Muscle layer of colon (tissue), 2 donors: ENCODE measurements around the gene CTIF.

Experiments used
- H3K27ac ChIP-seq: one replicate; pipeline ENCODE4 v1.7.0; 2013; ENCODE audit warnings: low read depth, mild to moderate bottlenecking, low read length, moderate library complexity
- H3K27me3 ChIP-seq, 2 donors: one replicate each; pipeline ENCODE4 v1.7.0; 2013; ENCODE audit warnings: low read length in 2 of 2, mild to moderate bottlenecking in 2 of 2; ENCODE audit not compliant: insufficient read depth in 2 of 2, control insufficient read depth in 1 of 2
- H3K36me3 ChIP-seq: one replicate; pipeline ENCODE4 v1.7.0; 2013; ENCODE audit warnings: mild to moderate bottlenecking, low read length; ENCODE audit not compliant: insufficient read depth
- H3K4me1 ChIP-seq: one replicate; pipeline ENCODE4 v1.7.0; 2013; ENCODE audit warnings: mild to moderate bottlenecking, low read length; ENCODE audit not compliant: insufficient read depth
- H3K4me3 ChIP-seq, 2 donors: one replicate each; pipeline ENCODE4 v1.7.0; 2013; ENCODE audit warnings: low read length in 2 of 2, low read depth in 1 of 2, mild to moderate bottlenecking in 1 of 2, moderate library complexity in 1 of 2
- H3K9ac ChIP-seq: one replicate; pipeline ENCODE4 v1.7.0; 2013; ENCODE audit warnings: low read length
- H3K9me3 ChIP-seq: one replicate; pipeline ENCODE4 v1.7.0; 2013; ENCODE audit warnings: mild to moderate bottlenecking, low read length
- donor health status: abdominal sarcoma.
- donor health status: Adenocarcinoma of cecum.

Gene CTIF

GRCh38 chr18:48750485-48751175, 211.8 kb downstream of the CTIF start:
- H3K27me3 ChIP-seq: no peaks in the 10 kb centered on the region
- no peaks in the 10 kb centered on the region for H3K9me3 ChIP-seq
- no peak overlapping the region for H3K4me3 ChIP-seq
- H3K36me3 ChIP-seq: no peaks in the 10 kb centered on the region
- no peak overlapping the region for H3K27ac ChIP-seq
- H3K9ac ChIP-seq: no peak overlapping the region
- peaks cover 12% of the 10 kb centered on the region for H3K4me1 ChIP-seq

GRCh38 chr18:48751727-48752468, 213.1 kb downstream of the CTIF start:
- H3K9ac ChIP-seq: no peak overlapping the region
- H3K27ac ChIP-seq: no peak overlapping the region
- no peaks in the 10 kb centered on the region for H3K27me3 ChIP-seq

DNA sequence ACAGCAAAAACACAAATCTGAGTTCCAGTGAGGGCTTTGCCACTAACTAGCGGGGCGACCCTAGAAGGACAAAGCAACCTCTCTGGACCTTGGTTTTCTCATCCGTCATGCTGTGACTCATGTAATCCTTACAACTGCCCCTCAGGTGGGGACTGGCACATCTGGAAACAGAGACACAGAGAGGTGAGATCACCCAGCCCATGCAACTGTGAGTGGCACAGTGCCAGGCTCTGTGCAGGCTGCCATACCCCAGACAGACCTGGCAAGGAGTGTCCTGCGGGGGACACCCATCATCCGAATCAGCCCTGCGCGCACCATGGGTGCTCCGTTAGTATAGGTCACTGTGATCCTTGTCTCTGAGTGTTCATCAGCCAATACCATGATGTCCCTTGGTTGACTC, 213.6 kb downstream of the CTIF start:
- no peak overlapping the region for H3K27ac ChIP-seq
- H3K9me3 ChIP-seq: no peaks in the 10 kb centered on the region
- H3K4me1 ChIP-seq: peaks cover 12% of the 10 kb centered on the region

More at GRCh38 chr18:48751727-48752468, 213.1 kb downstream of the CTIF start:
- Histone ChIP-seq H3K4me1 (peaks cover 12% of the 10 kb centered on the region), H3K36me3 (no peaks in the 10 kb centered on the region), H3K9me3 (no peaks in the 10 kb centered on the region), H3K4me3 (no peak overlapping the region)

DNA sequence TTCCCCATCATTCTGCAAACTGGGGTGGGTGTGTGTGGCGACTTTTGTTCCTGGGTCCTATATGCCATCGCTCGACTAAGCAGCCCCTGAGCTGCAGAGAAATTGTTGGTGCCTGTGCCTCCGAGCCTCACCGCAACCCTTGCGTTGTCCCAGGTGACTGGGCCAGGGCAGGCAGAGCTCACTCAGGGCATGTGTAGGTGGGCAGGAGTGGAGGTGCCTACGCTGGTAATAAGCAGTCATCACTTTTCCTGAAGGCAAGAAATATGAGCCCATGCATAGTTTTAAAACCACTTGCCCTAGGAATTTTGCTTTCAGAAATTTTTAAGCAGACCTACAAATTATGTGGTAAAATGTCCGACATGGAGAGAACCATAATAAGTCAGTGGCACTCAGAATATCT, 214.1 kb downstream of the CTIF start:
- Histone ChIP-seq H3K9ac (no peak overlapping the region), H3K4me1 (peaks cover 12% of the 10 kb centered on the region), H3K36me3 (no peaks in the 10 kb centered on the region), H3K4me3 (no peak overlapping the region), H3K27me3 (no peaks in the 10 kb centered on the region), H3K9me3 (no peaks in the 10 kb centered on the region), H3K27ac (no peak overlapping the region)

More for the DNA sequence above, 213.6 kb downstream of the CTIF start:
- H3K36me3 ChIP-seq: no peaks in the 10 kb centered on the region
- no peaks in the 10 kb centered on the region for H3K27me3 ChIP-seq
- no peak overlapping the region for H3K9ac ChIP-seq
- no peak overlapping the region for H3K4me3 ChIP-seq

- Histone ChIP-seq H3K36me3 (no peaks in the 10 kb centered on the region), H3K27me3 (no peaks in the 10 kb centered on the region), H3K9ac (no peak overlapping the region), H3K27ac (no peak overlapping the region), H3K4me3 (no peak overlapping the region), H3K9me3 (no peaks in the 10 kb centered on the region), H3K4me1 (peaks cover 12% of the 10 kb centered on the region)
Measured at GRCh38 chr18:48753691-48754090, 214.9 kb downstream of the CTIF start.

DNA sequence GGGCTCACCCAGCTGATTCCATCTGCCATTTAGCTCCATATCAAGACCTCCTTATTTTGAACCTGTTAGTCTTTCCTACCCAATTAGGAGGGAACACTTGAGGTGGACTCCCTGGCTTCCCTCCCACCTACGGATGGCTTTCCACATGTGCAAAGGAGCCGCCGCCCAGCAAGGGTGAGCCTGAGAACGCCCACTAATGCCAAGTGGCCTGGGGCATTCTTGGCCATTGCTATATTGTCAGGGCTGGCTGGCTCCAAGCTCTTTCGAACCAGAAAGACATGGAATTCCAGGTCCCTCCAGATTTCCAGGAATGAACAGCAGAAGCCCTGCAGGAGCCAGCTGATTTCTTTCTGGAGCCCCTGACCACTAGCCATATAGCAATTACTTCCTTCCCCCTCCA, 215.7 kb downstream of the CTIF start:
- Histone ChIP-seq H3K9ac (no peak overlapping the region), H3K9me3 (no peaks in the 10 kb centered on the region), H3K27me3 (no peaks in the 10 kb centered on the region), H3K27ac (no peak overlapping the region), H3K36me3 (no peaks in the 10 kb centered on the region), H3K4me3 (no peak overlapping the region), H3K4me1 (peaks cover 8% of the 10 kb centered on the region)

- no peaks in the 10 kb centered on the region for H3K27me3 ChIP-seq
- H3K4me1 ChIP-seq: peaks cover 4% of the 10 kb centered on the region
- H3K27ac ChIP-seq: no peak overlapping the region
- H3K4me3 ChIP-seq: no peak overlapping the region
- no peak overlapping the region for H3K9ac ChIP-seq
- no peaks in the 10 kb centered on the region for H3K36me3 ChIP-seq
- H3K9me3 ChIP-seq: no peaks in the 10 kb centered on the region
Measured at GRCh38 chr18:48754993-48755473, 216.2 kb downstream of the CTIF start.

DNA sequence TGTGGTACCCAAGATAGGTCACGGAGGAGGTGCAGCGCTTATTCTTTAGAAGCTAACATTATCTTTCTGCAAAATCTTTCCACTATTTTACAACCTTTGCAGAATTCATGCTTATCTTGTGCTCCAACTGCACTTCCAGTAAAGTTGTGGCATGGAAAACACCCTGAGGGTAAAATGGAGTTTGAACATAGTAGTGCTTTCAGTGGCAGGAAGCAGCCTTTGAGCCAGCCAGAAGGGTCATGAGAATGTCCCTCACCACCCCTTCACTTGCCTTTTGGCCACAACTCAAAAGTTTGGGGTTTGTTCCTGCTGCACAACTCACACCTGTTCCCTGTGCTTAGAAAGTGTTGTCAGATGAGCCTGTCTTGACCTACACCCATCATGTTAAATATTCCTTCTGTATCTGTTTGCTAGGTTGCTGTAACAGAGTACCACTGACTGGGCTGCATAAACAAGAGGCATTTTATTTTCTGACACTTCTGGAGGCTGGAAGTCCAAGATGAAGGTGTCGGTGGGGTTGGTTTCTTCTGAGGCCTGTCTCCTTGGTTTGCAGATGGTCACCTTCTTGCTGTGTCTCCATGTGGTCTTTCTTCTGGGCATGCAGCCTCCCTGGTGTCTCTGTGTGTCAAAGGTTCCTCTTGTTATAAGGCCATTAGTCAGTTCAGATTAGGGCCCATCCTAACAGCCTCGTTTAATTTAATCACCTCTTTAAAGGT, 217.8 kb downstream of the CTIF start:
- Histone ChIP-seq H3K27me3 (no peaks in the 10 kb centered on the region), H3K36me3 (peaks cover under 1% of the 10 kb centered on the region), H3K4me1 (peaks cover 7% of the 10 kb centered on the region), H3K27ac (no peak overlapping the region), H3K4me3 (no peak overlapping the region), H3K9me3 (no peaks in the 10 kb centered on the region), H3K9ac (no peak overlapping the region)

GRCh38 chr18:48757367-48757766, 218.5 kb downstream of the CTIF start:
- Histone ChIP-seq H3K36me3 (peaks cover 3% of the 10 kb centered on the region), H3K4me3 (no peak overlapping the region), H3K27ac (no peak overlapping the region), H3K27me3 (no peaks in the 10 kb centered on the region), H3K9ac (no peak overlapping the region), H3K4me1 (peaks cover 14% of the 10 kb centered on the region), H3K9me3 (no peaks in the 10 kb centered on the region)

- H3K36me3 ChIP-seq: peaks cover 3% of the 10 kb centered on the region
- no peak overlapping the region for H3K27ac ChIP-seq
- peaks cover 17% of the 10 kb centered on the region for H3K4me1 ChIP-seq
- H3K9me3 ChIP-seq: no peaks in the 10 kb centered on the region
- no peak overlapping the region for H3K4me3 ChIP-seq
- H3K27me3 ChIP-seq: no peaks in the 10 kb centered on the region
- no peak overlapping the region for H3K9ac ChIP-seq
Measured at GRCh38 chr18:48757906-48758305, 219.1 kb downstream of the CTIF start.

GRCh38 chr18:48761582-48761981, 222.8 kb downstream of the CTIF start:
- Histone ChIP-seq H3K27ac (no peak overlapping the region), H3K9ac (no peak overlapping the region), H3K9me3 (no peaks in the 10 kb centered on the region), H3K4me3 (peak overlapping the region in 1 of 2 donors; percentile 16), H3K27me3 (no peaks in the 10 kb centered on the region), H3K36me3 (peaks cover 22% of the 10 kb centered on the region), H3K4me1 (peaks cover 27% of the 10 kb centered on the region)
